Measurements from ENCODE around the gene ALPP.
"Not testable (repeated sequence)": the region's sequence is repeated elsewhere in the genome, so short reads cannot be mapped to it uniquely, and the experiment has no call there.

The ALPP gene

DNA sequence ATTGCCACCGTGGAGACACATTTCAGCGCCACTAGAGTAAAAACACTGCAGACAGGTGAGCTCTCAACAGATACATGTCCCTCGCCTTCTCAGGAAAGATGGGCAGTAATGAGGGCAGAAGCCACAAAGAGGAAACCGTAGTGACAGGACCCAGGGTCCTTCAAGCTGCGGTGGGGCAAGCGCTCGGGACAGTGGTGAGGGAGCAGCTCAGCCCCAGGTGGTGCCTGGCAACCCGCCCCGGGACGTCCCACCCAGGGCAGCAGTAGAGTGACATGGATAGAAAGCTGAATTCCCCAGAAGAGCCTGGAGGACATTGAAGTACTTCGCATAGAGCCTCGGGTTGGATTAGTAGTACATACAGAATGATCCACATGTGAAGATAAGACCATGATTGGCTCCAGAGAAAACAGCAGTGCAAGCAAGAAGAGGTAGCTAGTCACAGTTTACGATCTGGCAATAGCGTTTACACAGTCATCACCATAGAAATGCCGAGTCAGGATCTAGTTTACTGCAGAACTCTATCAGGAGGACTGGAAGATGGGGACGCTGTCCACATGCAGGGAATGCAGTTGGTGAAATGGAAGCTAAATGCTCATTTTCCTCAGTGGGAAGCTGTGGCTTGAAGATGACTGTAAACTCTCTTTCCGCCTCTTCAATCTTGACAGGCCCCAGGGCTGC lies 37.4 kb upstream of the ALPP start:
- DNase-seq = peak; percentile 14

DNA sequence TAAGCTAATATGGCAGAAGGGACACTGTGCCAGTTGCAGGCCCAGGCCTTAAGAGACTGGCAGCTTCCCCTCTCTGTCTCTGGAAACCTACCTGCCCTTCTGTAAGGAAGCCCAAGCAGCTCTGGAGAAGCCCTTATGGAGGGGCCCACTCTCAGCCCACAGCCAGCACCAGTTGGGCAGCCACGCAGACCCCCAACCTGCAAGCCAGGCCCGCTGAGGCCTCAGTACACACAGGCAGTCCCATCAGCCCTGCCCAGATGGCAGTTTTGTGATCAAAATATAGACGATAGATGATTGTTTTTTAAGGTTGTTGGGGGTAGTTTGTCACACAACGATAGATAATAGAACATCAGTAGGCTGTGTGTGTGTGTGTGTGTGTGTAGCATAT lies 36.8 kb upstream of the ALPP start:
- peak; percentile 14 for DNase-seq

DNA sequence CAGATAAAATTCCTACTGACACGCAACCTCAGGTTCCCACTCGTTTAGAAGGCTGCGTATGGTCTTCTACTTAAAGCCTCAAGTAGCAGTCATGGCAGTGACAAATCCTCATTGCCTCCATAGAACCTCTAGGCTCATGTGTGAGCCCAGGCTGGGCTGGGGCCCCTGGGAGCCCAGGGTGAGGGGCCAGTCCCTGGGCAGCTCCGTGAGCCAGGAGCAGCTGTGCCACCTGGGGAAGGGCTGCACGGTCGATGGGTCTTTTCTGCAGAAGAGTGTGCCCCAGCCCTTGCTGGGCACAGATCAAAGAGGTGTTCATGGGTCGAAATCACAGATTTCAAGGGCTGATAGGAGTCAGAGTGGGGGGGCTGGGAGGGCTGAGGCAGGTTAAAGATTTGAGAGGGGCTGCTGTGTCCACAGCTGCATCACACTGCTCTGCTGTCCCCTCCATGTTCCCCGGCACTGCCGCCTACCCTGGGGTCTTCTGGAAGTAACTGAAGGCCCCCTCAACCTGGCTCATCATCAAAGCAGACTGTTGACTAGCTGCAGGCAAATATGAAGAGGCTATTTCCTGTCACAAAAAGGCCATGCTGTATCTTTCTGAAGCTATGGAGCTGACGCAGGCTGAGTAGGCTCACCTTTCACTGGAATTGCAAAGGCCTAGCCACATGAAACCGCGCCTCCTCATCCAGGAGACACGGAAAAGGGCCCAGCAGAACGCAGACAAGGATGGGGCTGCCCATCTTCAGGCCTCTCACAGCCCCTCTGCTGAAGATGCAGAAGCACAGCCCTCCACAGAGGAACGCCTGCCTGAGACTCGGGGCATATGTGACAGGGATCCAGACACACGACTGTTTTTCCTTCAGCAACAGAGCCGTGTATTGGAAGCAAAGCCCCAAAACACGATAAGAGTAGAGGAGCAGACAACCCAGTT lies 35.7 kb upstream of the ALPP start:
- peak; percentile 16 for DNase-seq

DNA sequence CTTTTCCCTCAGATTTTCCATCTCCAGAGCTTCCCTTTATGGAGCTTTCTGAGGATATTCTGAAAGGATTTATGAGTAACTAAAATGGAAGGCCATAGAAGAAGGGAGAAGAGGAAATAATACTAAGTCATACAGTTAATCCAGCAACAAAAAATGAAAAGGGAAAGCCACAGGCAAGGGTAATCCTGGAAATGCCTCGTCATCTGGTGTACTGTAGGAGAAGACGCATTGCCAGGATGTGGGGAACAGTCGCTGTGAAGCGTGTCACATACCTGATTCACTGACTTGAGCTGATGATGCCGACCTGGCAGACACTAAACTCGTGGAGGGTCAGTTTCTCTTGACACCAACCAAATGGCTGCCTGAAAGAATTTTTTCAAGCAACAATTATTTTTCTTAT lies 34.7 kb upstream of the ALPP start:
- DNase-seq = peak; percentile 11

DNA sequence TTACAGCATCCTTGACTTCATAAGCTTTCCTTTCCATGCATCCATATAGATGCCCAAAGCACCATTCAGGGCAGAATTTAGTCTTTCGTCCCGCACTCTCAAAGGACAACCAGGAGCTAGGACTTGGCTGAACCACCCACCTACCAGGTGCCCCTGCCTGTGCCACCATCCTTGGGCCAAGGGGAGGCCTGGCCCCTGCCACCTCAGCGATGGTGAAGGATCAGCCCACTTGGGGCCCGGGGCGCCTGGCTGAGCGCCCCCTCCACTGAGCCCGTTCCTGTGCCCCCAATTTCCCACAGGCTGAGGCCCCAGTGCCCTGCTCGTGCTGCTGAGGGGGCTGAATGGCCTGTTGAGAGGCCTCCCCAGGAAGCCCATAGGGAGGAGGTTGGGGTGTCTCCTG lies 33.3 kb upstream of the ALPP start:
- peak; percentile 9 for DNase-seq

DNA sequence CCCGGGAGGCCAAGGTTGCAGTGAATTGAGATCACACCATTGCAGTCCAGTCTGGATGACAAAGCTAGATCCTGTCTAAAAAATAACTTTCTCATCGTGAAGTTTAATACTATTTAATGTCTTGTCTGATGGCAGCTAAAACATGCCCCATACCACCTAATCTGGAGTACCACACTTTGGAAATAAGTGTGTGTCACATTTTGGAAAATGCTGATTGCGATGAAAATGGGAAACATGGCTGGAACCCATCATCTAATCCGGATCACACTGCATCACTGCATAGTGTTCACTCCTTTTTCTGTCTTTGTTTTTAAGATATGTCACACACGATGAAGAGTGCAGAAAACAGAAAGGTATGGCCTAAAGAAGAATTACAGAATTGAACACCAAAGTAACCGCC lies 31.2 kb upstream of the ALPP start:
- no peak for DNase-seq

DNA sequence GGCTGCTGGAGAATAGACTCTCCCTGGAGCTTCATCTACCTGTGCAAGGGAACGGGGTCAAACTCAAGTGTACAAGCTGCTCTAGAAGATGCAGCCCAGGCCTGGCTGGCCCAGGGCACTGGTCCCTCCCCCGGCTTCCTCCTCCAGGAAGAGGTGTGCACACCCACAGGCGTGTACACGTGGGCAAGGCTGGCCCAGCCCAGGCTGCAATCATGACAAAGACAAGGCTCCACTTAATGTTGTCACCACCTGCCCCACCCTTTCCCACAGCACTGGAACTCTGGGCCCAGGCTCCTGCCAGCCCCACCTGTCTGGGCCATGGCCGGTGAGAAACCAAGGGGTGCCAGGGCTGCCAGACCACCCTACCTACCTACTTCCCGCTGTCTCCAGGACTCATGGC lies 29.6 kb upstream of the ALPP start:
- DNase-seq = peak; percentile 21

DNA sequence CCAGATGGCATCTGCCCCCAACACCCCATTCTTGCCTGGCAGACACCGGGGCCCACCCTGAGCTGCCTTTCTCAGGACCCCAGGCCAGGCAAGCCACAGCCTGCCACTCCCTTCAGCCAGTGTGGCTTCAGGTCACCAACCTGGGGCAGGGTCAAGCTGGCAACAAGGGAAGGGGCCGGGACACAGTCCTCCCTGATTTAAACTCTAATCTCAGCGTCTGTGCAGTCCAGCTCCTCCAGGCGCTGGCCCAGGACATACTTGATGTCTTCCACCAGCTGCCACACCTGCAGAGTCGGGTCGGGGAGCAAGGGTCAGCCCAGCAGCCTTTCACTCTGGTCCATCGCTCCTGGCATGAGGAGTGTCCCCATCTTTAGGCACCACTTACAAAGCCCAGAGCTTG lies 29.0 kb upstream of the ALPP start:
- DNase-seq = peak; percentile 26

DNA sequence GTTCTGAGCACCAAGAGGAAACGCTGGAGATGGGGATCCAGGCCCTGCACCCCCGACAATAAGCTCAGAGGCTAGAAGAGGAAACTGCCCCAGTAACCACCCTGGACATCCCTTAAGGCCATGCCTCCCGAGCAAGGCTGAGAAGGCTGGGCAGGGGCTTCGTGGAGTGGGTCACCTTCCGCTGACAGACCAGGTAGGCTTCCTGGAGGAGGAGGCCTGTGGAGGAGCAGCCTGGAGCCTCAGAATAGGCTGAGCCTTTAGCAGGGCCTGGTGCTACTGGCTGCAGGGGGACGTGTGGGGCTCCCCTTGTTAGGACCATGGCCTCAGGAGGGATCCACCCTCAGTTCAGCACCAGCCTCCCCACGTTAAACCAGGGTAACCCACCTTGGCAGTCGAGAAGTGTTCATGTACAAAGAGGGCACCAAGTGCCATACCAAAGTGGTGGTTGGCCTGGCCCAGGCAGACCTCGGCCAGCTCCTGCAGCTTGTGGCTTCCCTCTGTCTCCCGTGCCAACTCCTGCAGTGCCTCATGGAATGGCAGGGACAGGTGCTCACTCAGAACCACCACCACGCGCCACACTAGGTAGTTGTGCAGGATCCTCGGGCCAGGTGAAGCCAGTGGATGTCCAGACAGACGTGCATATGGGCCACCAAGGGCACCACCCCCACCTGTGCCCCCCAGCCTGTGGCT lies 28.5 kb upstream of the ALPP start:
- peak; percentile 17 for DNase-seq

DNA sequence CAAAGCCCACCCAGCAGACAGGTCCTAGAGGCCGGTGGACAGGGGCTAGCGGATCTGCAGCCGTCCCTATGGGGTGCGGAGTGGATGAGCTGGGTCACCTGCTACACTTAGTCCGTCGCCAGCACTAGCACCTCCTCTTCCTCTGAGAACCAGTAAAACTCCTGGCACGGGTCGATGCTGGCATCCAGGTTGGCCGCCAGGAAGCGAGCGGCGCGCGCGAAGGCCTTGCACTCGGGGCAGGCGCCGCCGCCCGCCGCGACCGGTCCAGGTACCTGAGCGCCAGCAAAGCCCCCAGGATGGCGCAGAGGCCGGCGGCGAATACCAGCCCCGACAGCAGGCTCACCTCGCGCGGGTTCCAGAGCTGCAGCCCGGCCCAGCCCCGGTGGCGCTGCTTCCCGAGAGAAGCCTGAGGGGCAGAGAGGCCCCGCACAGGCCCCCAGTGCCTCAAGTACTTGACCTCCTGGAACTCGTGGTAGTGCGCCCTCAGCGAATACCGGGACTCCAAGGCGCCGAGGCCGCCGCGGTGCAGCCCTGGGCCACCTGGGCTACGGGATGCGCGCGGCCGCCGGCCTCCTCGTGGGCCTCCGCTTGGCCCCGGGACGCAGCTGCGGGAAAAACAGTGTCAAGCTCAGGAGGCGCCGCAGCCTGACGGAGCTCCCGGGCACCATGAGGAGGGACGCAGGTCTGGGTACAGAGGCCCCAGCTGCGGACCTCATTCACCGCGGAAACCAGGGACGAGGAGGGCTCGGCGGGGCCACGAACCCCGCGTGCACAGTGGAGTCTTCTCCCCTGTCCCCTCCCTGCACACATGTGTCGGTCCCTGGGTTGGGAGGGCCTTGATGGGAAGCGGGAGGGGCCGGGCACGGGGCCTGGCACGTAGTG lies 27.5 kb upstream of the ALPP start:
- DNase-seq = peak; percentile 27

DNA sequence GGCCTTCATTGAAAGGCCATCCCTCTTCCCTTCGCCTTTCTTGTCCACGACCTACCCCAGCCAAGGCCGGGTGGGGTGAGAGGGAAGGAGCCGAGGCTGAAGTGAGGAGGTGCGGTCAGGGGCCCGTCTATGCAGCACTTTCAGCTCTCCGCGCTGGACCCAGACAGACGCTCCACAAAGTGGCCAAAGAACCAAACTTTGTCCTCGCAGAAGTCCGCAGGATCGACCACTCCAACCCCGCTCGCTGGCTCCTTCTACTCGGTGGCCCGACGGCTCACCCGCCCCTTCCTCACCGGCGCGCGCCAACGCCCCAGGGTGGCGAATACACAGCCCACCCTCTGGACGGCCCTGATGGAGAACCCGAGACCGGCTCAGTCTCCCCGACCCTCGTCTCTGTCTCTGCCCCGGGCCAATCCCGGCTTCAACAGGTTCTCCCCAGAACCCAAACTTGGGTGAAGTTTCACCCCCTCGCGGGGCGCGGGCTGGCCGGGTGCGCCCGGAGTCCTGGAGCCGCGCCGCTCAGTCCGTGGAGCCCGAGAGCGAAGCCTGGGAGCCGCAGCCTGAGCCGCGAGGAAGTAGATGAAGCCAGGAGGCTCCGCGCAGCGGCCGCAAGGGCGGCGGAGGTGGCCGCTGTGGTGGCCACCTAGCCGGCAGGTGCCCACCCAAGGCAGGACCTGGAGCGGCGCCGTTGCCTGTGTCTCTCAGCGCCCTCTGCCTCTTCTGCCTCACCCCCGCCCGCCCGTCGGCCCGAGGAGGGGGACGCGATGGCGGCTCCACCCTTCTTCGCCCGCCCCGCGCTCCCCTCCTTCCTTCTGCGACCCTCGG lies 26.7 kb upstream of the ALPP start:
- DNase-seq = peak; percentile 27

DNA sequence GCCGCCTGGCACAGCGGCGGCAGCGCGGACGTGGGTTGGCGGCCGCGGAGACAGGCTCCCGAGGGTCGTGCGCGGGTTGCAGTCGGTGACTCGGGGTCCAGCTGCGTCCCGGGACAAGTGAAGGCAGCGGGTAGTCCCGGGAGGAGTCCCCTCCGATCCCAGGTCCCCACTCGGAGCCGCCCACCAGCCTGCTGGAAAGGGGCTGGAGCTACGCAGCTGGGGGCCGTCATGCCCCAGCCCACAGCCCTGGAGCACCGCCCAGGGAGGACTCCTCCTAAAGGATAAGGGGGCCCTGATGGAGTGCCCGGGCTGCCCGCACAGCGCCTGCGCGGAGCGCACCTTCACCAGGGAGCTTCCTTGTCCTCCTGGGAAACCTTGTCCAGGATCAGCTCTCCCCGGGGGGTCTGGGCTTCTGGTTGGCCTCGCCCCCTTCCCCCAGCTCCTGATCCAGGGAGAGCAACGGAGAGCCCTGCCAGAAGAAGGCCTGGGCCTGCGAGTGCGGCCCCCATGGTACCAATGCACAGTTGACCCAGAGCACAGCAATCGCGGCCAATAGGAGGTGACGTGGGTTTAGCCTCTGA lies 25.9 kb upstream of the ALPP start:
- DNase-seq = peak; percentile 25

DNA sequence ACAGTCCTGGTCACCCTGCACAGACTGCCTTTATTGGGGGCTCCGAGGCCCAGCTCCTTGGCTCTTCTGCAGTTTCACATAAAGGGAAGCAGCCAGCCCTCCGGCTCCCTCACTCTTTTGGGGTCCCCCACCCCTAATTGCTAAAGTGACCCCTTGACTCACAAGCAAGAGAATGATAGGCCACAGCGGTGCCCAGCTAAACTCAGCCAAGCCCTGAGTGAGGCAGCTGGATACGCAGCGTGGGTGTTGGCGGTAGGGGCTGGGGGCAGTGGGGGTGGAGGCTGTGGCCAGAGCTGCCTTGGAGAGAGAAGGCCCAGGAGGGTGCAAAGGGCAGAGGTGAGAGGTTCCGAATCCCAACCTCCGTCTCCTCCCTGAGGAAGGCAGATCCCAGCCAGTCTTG lies 25.5 kb upstream of the ALPP start:
- DNase-seq = peak; percentile 24

DNA sequence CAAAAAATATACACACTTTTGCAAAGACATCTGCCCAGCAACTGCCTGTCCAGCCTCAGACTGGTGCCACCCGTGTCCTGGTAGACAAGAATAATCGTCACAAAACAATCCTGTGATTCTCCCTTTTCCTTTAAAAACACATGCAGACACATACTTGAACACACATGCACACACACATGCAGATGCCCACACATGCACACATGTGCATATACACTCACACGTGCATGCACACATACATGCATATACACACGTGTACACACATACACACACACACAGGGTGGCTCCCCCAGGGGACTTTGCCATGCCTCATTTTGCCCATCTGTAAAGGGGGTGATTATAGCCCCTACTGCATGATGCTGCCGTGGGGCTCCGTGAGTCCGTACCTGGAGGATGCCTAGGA lies 24.9 kb upstream of the ALPP start:
- peak; percentile 28 for DNase-seq

DNA sequence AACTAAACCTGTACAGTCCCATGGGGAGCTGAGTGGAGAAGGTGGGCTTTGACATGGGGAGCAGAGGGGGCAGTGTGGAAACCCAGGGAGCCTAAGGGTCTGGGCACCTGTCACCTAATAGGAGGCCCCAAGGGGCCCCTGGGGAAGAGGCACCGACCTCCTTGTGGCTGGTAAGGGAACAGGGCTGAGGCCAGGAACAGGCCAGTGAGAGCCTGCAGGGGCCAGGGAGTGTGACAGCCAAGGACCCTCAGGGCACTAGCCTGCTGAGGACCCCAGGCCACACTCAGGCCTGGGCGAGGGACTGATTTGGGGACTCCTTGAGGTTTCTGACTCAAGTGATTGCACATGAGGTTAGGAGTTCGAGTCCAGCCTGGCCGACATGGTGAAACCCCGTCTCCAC lies 24.5 kb upstream of the ALPP start:
- DNase-seq = no peak

DNA sequence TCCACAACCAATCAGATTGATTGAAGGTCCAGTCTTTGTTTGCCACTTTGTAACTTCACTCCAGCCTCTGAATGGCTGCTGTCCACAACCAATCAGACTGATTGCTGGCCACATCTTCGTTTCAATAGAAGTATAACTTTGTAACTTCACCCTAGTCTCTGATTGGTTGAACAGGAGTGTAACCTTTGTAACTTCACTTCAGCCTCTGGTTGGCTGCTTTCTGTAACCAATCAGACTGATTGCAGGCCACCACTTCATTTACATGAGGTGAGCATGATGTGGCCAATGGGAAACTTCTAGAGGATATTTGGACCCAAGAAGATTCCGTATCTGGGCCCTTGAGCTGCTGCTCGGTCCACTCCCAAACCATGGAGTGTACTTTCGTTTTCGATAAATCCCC lies 16.9 kb upstream of the ALPP start:
- DNase-seq = no peak

DNA sequence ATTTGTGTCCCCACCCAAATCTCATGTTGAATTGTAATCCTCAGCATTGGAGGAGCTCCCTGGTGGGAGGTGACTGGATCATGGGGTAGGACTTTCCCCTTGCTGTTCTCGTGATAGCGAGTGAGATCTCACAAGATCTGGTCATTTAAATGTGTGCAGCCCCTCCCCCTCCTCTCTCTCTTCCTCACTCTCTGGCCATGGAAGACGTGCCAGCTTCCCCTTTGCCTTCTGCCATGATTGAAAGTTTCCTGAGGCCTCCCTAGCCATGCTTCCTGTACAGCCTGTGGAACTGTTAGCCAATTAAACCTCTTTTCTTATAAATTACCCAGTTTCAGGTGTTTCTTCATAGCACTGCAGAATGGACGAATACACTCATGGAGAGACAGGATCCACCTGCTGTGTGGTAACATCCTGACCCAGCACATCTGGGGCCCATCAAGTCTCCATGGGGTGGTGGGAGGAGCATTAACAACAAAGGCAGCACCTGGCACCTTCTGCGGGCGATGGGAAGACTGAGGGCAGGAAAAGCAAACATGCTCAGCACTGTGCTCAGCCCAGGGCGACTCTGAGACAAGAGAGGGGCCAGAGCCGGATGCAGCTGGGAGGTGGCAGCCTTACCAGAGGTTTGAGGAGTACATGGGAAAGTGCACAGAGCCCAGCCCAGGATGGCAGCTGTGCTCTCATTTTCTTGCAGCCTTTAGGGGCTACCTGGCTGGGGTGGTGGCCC lies 16.2 kb upstream of the ALPP start:
- DNase-seq = no peak

DNA sequence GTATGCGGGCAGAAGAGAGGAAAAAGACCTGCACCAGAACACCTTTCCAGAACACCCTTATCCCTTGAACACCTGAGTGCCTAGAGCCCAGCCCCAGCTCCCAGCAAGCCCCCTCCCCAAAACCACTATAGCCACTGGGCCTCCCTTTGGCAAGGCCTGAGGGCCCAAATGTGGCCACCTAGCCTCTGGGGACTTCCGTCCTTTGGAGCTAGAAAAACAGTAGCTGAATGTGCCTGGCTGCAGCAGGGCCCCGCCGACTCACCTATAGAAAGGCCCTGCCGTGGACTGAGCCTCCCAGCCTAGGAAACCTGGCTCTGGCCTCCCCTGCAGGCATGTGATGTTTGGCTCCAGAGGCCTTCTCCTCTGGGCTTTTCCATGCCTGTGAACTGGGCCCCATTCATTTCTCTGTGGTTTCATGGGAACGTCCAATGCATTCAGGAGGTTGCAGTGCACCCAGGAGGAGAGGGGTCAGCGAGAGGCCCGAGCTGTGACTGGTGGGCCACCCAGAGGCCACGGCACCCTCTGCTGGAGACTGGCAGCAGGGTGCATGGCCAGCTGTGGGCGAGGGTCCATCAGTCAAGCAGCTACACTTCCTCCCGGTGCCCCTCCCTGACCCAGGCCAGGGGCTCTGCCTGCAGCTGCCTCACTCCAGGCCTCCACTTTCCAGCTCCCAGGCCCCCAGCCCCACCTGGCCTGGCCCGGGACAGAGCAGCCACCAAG lies 15.3 kb upstream of the ALPP start:
- DNase-seq = not testable (repeated sequence)

DNA sequence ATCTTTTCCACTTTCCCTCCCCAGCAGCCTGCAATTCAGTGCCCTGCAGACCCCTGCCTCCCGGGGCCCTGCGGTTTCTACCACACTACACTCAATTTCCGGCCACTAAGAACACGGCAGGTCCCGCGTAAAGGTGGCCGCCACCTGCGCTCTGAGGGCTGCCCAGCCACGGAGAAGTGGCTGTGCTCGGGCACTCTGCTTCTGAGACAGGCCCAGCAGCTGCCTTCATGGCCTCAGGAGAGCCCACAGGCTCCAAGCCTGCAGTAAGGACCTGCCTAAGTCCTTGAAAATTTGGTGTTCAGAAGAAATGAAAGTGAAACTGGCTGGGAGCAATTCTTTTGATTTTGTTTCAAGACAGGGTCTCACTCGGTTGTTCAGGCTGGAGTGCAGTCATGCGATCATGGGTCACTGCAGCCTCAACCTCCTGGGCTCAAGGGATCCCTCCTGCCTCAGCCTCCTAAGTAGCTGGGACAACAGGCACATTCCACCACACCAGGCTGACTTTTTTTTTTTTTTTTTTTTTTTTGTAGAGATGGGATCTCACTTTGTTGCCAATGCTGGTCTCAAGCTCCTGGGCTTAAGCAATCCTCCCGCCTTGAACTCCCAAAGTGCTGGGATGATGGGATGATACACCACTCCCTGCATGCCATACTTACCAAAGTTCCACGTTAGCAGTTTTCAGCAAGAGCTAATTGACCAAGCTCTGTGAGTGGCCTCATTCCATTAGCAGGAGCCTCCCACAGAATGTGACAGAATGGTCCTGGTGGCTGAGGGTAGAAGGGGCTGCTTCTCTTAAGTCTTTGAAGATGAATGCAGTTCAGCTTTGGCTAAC lies 14.6 kb upstream of the ALPP start:
- no peak for DNase-seq
